Right cardiac atrium (tissue), 5 donors: ENCODE data around the gene TBC1D17. TPM values are rescaled to one million over a fixed set of nuclear protein-coding genes. Genes with fewer than 3 reads are reported as not detected.
"Not testable (repeated sequence)": the region's sequence is repeated elsewhere in the genome, so short reads cannot be mapped to it uniquely, and the experiment has no call there.

Source experiments
- ATAC-seq, 2 donors: fragments of 200-7000 bp; cut with Tn5 transposase; one replicate each; pipeline versions ENCODE4 v1.8.0 to v1.9.1; 2020; ENCODE audit warnings: moderate library complexity in 2 of 2, mild to moderate bottlenecking in 1 of 2
- DNase-seq, 3 donors: peaks; one replicate each; pipeline ENCODE4 v3.0.0-alpha.2; 2020
- H3K27ac ChIP-seq: one replicate; pipeline ENCODE4 v1.5.1; 2013; ENCODE audit warnings: mild to moderate bottlenecking, low read length, control low read depth, moderate library complexity
- H3K27me3 ChIP-seq: one replicate; pipeline ENCODE4 v1.6.1; 2013; ENCODE audit not compliant: control insufficient read depth, insufficient read depth
- H3K4me1 ChIP-seq: one replicate; pipeline ENCODE4 v1.6.1; 2013; ENCODE audit warnings: low read length; ENCODE audit not compliant: control insufficient read depth, insufficient read depth
- H3K4me3 ChIP-seq: one replicate; pipeline ENCODE4 v1.5.1; 2013; ENCODE audit warnings: low read length, control low read depth
- H3K9me3 ChIP-seq: one replicate; pipeline ENCODE4 v1.6.1; 2013; ENCODE audit warnings: low read length; ENCODE audit not compliant: control insufficient read depth
- WGBS: extraction: QIAGEN DNeasy Blood & Tissue Kit; methylation state at CpG from one replicate; pipeline ENCODE4 v1.1.7; 2013; 5-methylcytosine and 5-hydroxymethylcytosine counted together
- intact Hi-C, 4 donors: fragments of 100-400 bp; cut with DNase I; formaldehyde crosslinking; loops; one replicate each; pipeline versions ENCODE4 v1.11.0 to v1.14.0; 2022 to 2023
- polyA plus RNA-seq: library from polyadenylated mRNA; stranded (reverse); fragments of 200-250 nt; gene quantifications from one replicate; pipeline ENCODE4 v1.2.3, GENCODE V29; 2013
- total RNA-seq, 4 donors: library from RNA; stranded (reverse); fragmentation: NEBNext Ultra II Directional; extraction: Animal tissue kit (Norgen Biotek cat#: 25700); gene quantifications; one replicate each; pipeline ENCODE4 v1.2.1, GENCODE V29; 2021
- donor health status: healthy with polysubstance abuse.
- donor health status: DM: no; HTN: yes; CAD: no.
- donor health status: DM: no; HTN: no; CAD: no.
- donor health status: DM: no; HTN: yes; CAD: no; lungs with severe emphysema.
- donor health status: DM: yes; HTN: yes; CAD: no.

The TBC1D17 gene
- total and polyA plus RNA-seq, 5 donors = 35.6 to 45.7 (median 39.5) TPM

GRCh38 chr19:49924881-49925210 lies 47.3 kb downstream of the TBC1D17 start:
- 91% methylated on average over 13 of the region's 13 CpGs for WGBS
- intact Hi-C loops, H3K27me3 ChIP-seq, H3K27ac ChIP-seq, H3K9me3 ChIP-seq, ATAC-seq, H3K4me1 ChIP-seq, H3K4me3 ChIP-seq, DNase-seq: not testable (repeated sequence)

- ATAC-seq = no peak
- 86% methylated on average over 5 of the region's 5 CpGs for WGBS
- intact Hi-C loops = no loop called here
- Histone ChIP-seq H3K9me3 (no peaks in the 10 kb centered on the region), H3K27ac (no peak overlapping the region), H3K4me3 (no peak overlapping the region), H3K4me1 (peaks cover 6% of the 10 kb centered on the region), H3K27me3 (no peaks in the 10 kb centered on the region)
- DNase-seq = no peak
Observed at GRCh38 chr19:49925486-49925885, 48.0 kb downstream of the TBC1D17 start.

- Histone ChIP-seq H3K4me3 (no peak overlapping the region), H3K27me3 (no peaks in the 10 kb centered on the region), H3K27ac (no peak overlapping the region), H3K4me1 (peaks cover 6% of the 10 kb centered on the region), H3K9me3 (no peaks in the 10 kb centered on the region)
- WGBS = 89% methylated on average over 10 of the region's 10 CpGs
- intact Hi-C loops = no loop called here
- DNase-seq (no peak), ATAC-seq (no peak)
Observed at GRCh38 chr19:49926515-49926914, 49.0 kb downstream of the TBC1D17 start.

- DNase-seq (peak in 1 of 3 donors; percentile 17), ATAC-seq (no peak)
- intact Hi-C loops = no loop called here
- H3K4me3 ChIP-seq = no peak overlapping the region
- peaks cover 6% of the 10 kb centered on the region for H3K4me1 ChIP-seq
- no peaks in the 10 kb centered on the region for H3K27me3 ChIP-seq
- H3K27ac ChIP-seq = no peak overlapping the region
- no peaks in the 10 kb centered on the region for H3K9me3 ChIP-seq
- 79% methylated on average over 14 of the region's 14 CpGs for WGBS
Observed at GRCh38 chr19:49927526-49928264, 50.2 kb downstream of the TBC1D17 start.

- peaks cover 6% of the 10 kb centered on the region for H3K4me1 ChIP-seq
- intact Hi-C loops = no loop called here
- no peaks in the 10 kb centered on the region for H3K9me3 ChIP-seq
- WGBS = under 1% methylated on average over 48 of the region's 48 CpGs
- peak within 1 kb of the TSS; percentile 61 for H3K27ac ChIP-seq
- peak within 1 kb of the TSS; percentile 57 for H3K4me3 ChIP-seq
- DNase-seq (peak; percentile 92 to 97 (median 96)), ATAC-seq (peak; percentile 76 to 82)
- H3K27me3 ChIP-seq = no peaks in the 10 kb centered on the region
Observed at GRCh38 chr19:49929121-49929610, 51.7 kb downstream of the TBC1D17 start, which contains the start of the genes ATF5 and NUP62. Gene ATF5, plus strand, starts transcription at chr19:49929205. Its CDS starts 1,646 bp downstream, at chr19:49930851. Gene NUP62, minus strand, starts transcription at chr19:49929504. Its CDS starts 19,697 bp downstream, at chr19:49909807.

GRCh38 chr19:49929611-49930482 lies 52.3 kb downstream of the TBC1D17 start:
- Histone ChIP-seq H3K9me3 (no peaks in the 10 kb centered on the region), H3K27me3 (no peaks in the 10 kb centered on the region), H3K4me3 (peak overlapping the region; percentile 57), H3K4me1 (peaks cover 6% of the 10 kb centered on the region), H3K27ac (peak overlapping the region; percentile 56)
- 3% methylated on average over 43 of the region's 43 CpGs for WGBS
- ATAC-seq (peak; percentile 93 to 94), DNase-seq (peak; percentile 94 to 96 (median 95))
- intact Hi-C loops = no loop called here

- H3K4me1 ChIP-seq = peaks cover 6% of the 10 kb centered on the region
- peak overlapping the region; percentile 57 for H3K4me3 ChIP-seq
- peak; percentile 5 to 56 for ATAC-seq
- 51% methylated on average over 15 of the region's 15 CpGs for WGBS
- no peaks in the 10 kb centered on the region for H3K9me3 ChIP-seq
- intact Hi-C loops = no loop called here
- H3K27me3 ChIP-seq = no peaks in the 10 kb centered on the region
- H3K27ac ChIP-seq = peak overlapping the region; percentile 40
- DNase-seq = peak; percentile 70 to 75 (median 72)
Observed at GRCh38 chr19:49930483-49931011, 53.0 kb downstream of the TBC1D17 start.

- intact Hi-C loops = no loop called here
- H3K4me3 ChIP-seq = no peak overlapping the region
- WGBS = 94% methylated on average over 7 of the region's 7 CpGs
- H3K9me3 ChIP-seq = no peaks in the 10 kb centered on the region
- ATAC-seq (no peak), DNase-seq (peak in 1 of 3 donors; percentile 14)
- no peaks in the 10 kb centered on the region for H3K27me3 ChIP-seq
- no peak overlapping the region for H3K27ac ChIP-seq
- H3K4me1 ChIP-seq = peaks cover 6% of the 10 kb centered on the region
Observed at GRCh38 chr19:49931293-49932040, 54.0 kb downstream of the TBC1D17 start.

- Histone ChIP-seq H3K27ac (no peak overlapping the region), H3K4me3 (no peak overlapping the region), H3K9me3 (no peaks in the 10 kb centered on the region), H3K4me1 (peaks cover 6% of the 10 kb centered on the region), H3K27me3 (no peaks in the 10 kb centered on the region)
- intact Hi-C loops = no loop called here
- 97% methylated on average over 5 of the region's 5 CpGs for WGBS
- ATAC-seq (no peak), DNase-seq (no peak)
Observed at GRCh38 chr19:49932041-49932451, 54.5 kb downstream of the TBC1D17 start.

- Histone ChIP-seq H3K27me3 (no peaks in the 10 kb centered on the region), H3K9me3 (no peaks in the 10 kb centered on the region), H3K27ac (no peak overlapping the region), H3K4me3 (no peak overlapping the region), H3K4me1 (peaks cover 3% of the 10 kb centered on the region)
- WGBS = 93% methylated on average over 25 of the region's 25 CpGs
- intact Hi-C loops = no loop called here
- ATAC-seq (no peak), DNase-seq (peak in 1 of 3 donors; percentile 67)
Observed at GRCh38 chr19:49932731-49933131, 55.2 kb downstream of the TBC1D17 start.
